PC-3 (cell line): ENCODE results near the gene MISP.

Experiments used
- CTCF ChIP-seq: fragments of 300-600 bp; sonication (generic); conservative IDR thresholded peaks from 2 replicates; pipeline ENCODE4 v1.5.1; 2017; ENCODE audit warnings: antibody characterized with exemption, low read depth, mild to moderate bottlenecking, low read length
- EZH2 ChIP-seq: fragments of 300-600 bp; sonication (generic); IDR thresholded peaks from one replicate; pipeline ENCODE4 v1.6.1; 2017; ENCODE audit warnings: antibody characterized with exemption, mild to moderate bottlenecking, low read length; ENCODE audit not compliant: unreplicated experiment
- EZH2phosphoT487 ChIP-seq: fragments of 300-600 bp; sonication (generic); IDR thresholded peaks from 2 replicates; pipeline ENCODE4 v1.6.1; 2018; ENCODE audit warnings: mild to moderate bottlenecking, antibody characterized with exemption, low read length, borderline replicate concordance

- TF ChIP-seq CTCF (no peak), EZH2 (no peak), EZH2phosphoT487 (no peak)
Measured at GRCh38 chr19:754530-754929, 3.6 kb downstream of the MISP start.
